ENCODE measurements around the gene HIC1.

DNA sequence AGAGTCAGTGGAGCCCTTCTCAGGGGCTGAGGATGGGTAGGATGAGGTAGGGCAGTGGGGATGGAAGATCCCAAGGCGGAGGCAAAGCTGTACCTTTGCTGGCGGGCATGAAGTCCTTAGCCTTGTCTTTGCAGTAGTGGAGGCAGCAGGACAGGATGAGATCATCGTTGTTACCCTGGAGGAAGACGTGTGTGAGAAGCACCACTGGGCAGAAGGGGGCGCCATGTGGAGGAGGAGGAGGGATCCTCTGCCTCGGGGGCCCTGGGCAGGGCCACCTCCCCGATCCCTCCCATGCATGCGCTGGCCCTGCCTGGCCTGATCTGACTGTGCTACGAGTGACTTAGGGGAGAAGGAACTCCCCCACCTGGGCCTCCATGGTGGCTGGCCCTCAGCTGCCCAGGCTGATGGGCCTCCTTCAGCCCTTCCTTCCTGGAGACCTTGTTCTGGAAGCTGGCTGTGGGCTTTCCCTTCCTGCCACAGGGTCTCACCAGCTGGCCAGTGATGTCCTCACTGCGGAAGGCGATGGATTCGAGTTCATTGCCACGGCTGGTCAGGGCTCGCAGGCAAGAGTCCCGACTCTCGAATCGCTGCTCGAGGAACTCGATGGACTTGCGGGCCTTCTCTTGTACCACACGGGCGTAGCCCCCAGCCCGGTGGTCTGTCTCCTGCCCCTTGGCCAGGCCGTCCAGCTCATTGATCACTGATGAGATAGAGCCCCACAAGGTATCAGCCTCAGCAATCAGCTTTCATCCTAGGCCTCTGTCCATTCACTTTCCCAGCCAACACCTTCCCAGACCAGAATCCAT is 10.3 kb downstream of the HIC1 start:
- TF ChIP-seq CTCF (optimal IDR thresholded peaks at IDR 0.05 in 1 of 3, IDR thresholded peaks at IDR 0.05 in 1 of 3, conservative IDR thresholded peaks at IDR 0.05 in 1 of 3; ENCODE audit: extremely low read depth in 1 of 3, insufficient read depth in 2 of 3, low read length in 3 of 3) (peak; percentile 53 to 85 (median 57)), EZH2 (IDR thresholded peaks at IDR 0.05; ENCODE audit: low read length) (no peak)
